Activated naive CD8-positive, alpha-beta T cell (primary cell): ENCODE results near the gene TPK1.
"Not testable (repeated sequence)": the region's sequence is repeated elsewhere in the genome, so short reads cannot be mapped to it uniquely, and the experiment has no call there.

ENCODE experiments used
- H3K27ac Mint-ChIP-seq: one replicate; pipeline ENCODE4 v1.8.0; 2021; ENCODE audit warnings: mixed read lengths
- H3K27me3 Mint-ChIP-seq: one replicate; pipeline ENCODE4 v1.8.0; 2021; ENCODE audit warnings: mixed read lengths
- H3K36me3 Mint-ChIP-seq: one replicate; pipeline ENCODE4 v1.8.0; 2021; ENCODE audit warnings: mixed read lengths
- H3K4me1 Mint-ChIP-seq: one replicate; pipeline ENCODE4 v1.8.0; 2021; ENCODE audit warnings: low read depth, mixed read lengths
- H3K4me3 Mint-ChIP-seq: one replicate; pipeline ENCODE4 v1.8.0; 2021; ENCODE audit warnings: mild to moderate bottlenecking, mixed read lengths
- H3K9me3 Mint-ChIP-seq: one replicate; pipeline ENCODE4 v1.8.0; 2021; ENCODE audit warnings: low read depth, mixed read lengths

The TPK1 gene

DNA sequence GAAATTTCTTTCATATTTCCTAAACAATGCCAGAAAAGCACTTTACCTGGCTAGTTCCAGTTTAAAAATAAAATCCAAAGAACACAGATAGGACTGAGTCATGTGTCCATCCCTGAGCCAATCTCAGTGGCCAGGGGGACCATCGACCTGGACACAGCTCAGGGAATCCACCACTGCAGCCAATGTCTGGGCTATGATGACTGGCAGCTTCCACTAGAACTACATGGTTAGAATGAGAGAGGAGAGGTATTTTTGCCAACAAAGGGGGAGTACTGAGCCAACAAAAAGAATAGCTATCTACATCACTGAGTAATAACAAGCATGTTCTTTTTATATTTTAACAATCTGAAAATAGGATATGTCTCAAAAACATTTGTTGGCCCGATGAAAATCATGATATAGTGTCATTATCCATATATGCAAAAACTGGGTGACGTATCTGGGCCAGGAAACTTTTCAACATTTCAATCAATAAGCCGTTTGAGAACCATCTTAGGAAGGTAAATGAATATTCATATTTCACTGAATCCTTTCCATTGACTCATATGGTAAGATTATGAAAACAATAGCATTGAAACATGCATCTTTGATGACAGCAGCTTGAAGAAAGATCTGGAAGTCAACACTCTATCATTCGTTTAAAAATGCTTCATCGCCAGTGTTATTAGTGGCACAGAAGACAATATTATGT is 104.0 kb downstream of the TPK1 start:
- Mint-ChIP-seq H3K27ac (no peak overlapping the region), H3K4me1 (no peaks in the 10 kb centered on the region), H3K27me3 (no peaks in the 10 kb centered on the region), H3K4me3 (no peak overlapping the region), H3K9me3 (peaks cover 3% of the 10 kb centered on the region), H3K36me3 (peaks cover 13% of the 10 kb centered on the region)

DNA sequence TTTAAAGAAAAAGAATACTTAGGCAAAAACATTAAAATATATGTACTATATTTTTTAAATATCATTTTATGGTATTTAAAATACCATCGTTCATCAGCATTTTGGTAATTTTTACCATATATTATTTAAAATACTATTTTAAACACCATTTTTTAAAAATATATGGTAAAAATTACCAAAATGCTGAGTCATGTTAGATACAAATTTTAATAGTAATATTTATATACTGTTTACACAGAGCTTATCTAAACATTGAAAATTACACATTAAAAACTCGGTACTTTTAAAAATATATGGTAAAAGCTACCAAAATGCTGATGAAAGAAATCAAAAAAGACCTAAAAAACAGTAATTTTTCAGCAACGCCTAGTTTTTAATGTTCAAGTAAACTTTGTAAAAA is 105.6 kb downstream of the TPK1 start:
- Mint-ChIP-seq H3K36me3 (peaks cover 13% of the 10 kb centered on the region), H3K27ac (no peak overlapping the region), H3K27me3 (no peaks in the 10 kb centered on the region), H3K9me3 (peaks cover 3% of the 10 kb centered on the region), H3K4me1 (no peaks in the 10 kb centered on the region), H3K4me3 (no peak overlapping the region)

DNA sequence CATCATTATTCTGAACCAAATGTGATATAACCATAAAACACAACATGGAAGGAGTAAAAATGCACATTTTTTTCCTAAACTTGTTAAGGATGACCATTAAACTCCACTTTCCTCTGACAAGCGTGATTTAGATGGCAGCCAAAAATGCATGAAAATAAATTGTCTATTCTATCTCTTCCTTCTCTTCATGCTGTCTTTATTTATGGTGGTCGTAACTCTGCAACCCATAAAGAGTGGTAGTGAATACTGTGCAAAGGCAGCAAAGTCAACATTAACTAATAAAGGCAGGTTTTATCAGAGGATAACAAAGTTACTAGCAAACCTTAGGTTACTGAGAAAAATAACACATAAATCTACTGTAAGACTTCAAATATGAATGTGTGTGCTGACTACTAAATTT is 106.6 kb downstream of the TPK1 start:
- H3K4me3 Mint-ChIP-seq: no peak overlapping the region
- no peaks in the 10 kb centered on the region for H3K4me1 Mint-ChIP-seq
- no peak overlapping the region for H3K27ac Mint-ChIP-seq
- peaks cover 3% of the 10 kb centered on the region for H3K9me3 Mint-ChIP-seq
- H3K36me3 Mint-ChIP-seq: peaks cover 13% of the 10 kb centered on the region
- H3K27me3 Mint-ChIP-seq: no peaks in the 10 kb centered on the region

DNA sequence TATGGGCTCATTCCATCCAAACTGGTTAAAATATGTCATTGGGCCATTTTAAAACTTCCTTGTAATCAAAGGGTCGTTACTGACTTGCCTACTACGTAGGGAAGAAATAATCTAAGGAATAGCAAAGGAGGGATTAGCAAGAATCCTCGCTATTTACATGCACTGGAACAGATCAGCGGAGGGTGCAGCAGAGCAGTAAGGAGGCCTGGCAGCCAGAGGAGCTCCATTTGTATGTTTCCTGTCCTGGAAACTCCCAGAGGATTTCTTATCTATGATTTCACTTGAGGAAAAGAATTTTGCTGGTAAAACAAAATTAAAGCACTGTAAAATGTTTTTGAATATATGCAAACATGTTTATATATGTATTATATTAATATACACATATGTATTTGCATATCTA is 107.3 kb downstream of the TPK1 start:
- Mint-ChIP-seq H3K27me3 (no peaks in the 10 kb centered on the region), H3K36me3 (peaks cover 13% of the 10 kb centered on the region), H3K9me3 (peaks cover 3% of the 10 kb centered on the region), H3K27ac (no peak overlapping the region), H3K4me3 (no peak overlapping the region), H3K4me1 (no peaks in the 10 kb centered on the region)

DNA sequence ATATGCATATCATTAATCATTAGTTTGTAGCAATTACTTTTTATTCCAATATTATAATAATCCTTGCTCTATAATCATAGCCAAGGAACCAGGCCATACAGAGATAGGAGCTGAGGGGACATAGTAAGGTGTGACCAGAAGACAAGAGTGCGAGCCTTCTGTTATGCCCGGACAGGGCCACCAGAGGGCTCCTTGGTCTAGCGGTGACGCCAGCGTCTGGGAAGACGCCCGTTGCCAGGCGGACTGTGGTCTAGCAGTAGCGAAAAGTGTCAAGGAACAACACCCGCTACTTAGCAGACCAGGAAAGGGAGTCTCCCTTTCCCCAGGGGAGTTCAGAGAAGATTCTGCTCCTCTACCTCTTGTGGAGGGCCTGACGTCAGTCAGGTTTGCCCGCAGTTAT is 109.0 kb downstream of the TPK1 start:
- peaks cover 15% of the 10 kb centered on the region for H3K36me3 Mint-ChIP-seq
- H3K4me3 Mint-ChIP-seq, H3K4me1 Mint-ChIP-seq, H3K27ac Mint-ChIP-seq, H3K27me3 Mint-ChIP-seq, H3K9me3 Mint-ChIP-seq: not testable (repeated sequence)

DNA sequence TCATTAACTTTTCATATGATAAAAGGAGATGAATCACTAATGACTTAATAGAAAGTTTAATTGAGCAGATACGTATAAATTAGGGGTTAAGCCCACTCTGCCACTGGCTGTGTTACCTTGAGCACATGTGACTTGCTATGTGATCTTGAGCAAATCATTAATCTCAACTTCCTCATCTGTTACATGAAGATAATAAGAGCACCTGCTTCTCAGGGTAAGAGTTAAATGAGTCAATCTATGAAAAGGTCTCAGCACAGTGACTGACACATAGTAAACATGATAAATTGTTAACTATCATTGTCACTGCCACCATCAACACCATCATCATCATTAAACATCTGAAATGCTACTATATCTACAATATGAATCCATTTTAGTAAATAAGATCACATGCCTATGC is 110.8 kb downstream of the TPK1 start:
- Mint-ChIP-seq H3K4me3 (no peak overlapping the region), H3K36me3 (peaks cover 20% of the 10 kb centered on the region), H3K27ac (no peak overlapping the region), H3K27me3 (no peaks in the 10 kb centered on the region), H3K9me3 (peaks cover 3% of the 10 kb centered on the region), H3K4me1 (peaks cover 3% of the 10 kb centered on the region)

DNA sequence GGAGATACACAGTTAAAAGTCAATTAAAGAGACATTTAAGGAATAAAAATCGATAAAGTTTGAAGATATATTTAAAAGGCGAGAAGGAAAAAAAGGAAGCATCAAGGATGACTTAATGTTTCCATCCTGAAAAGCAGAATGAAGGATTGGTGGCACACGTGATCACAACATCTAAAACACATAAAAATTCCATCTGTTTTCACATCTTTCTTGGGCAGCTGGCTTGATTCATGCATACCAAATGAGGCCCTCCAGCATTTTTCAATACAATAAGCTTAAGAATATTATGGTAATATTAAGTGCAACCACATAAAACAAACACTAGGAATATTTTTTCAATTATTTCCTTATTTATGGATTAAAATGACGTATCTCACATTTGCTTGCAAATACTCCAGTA is 112.6 kb downstream of the TPK1 start:
- Mint-ChIP-seq H3K4me3 (no peak overlapping the region), H3K27me3 (no peaks in the 10 kb centered on the region), H3K36me3 (peaks cover 28% of the 10 kb centered on the region), H3K9me3 (peaks cover 12% of the 10 kb centered on the region), H3K27ac (no peak overlapping the region), H3K4me1 (peaks cover 3% of the 10 kb centered on the region)

DNA sequence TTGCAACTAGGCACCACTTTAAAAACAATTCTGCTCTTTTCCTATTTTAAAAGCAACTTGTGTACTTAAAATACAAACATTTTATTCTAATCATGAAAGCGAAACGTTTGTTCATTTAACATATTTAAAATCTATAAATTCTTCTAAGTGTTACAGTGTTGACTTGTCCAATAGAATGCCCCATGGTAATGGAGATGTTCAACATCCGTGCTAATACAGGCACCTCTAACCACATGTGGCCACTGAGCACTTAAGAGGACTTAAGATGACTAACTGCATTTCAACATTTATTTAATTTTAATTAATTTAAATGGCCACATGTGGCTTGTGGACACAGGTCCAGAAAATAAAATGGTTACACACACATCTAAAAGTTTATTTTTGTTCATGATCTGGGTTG is 115.1 kb downstream of the TPK1 start:
- Mint-ChIP-seq H3K9me3 (peaks cover 11% of the 10 kb centered on the region), H3K4me1 (peaks cover 3% of the 10 kb centered on the region), H3K27me3 (no peaks in the 10 kb centered on the region), H3K36me3 (peaks cover 26% of the 10 kb centered on the region), H3K27ac (no peak overlapping the region), H3K4me3 (no peak overlapping the region)

DNA sequence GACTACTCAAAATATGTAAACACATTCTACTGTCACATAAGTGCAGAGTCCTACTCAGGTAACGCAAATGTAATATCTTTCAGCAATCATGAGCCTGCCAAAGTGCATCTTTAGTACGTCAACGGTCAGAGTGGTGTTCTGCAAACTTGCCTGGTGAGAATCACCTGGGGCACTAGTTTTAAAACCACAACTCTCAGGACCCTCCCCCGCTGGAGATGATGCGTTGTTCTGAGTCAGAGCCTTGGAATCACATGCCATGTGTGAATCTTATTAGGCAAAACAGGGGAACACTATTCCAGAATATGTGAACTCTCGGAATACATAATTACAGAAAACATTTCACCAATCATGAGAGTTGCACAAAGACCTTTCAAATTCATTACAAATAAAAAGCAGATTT is 115.7 kb downstream of the TPK1 start:
- no peak overlapping the region for H3K4me3 Mint-ChIP-seq
- H3K9me3 Mint-ChIP-seq: peaks cover 11% of the 10 kb centered on the region
- H3K36me3 Mint-ChIP-seq: peaks cover 28% of the 10 kb centered on the region
- no peak overlapping the region for H3K27ac Mint-ChIP-seq
- H3K4me1 Mint-ChIP-seq: peaks cover 3% of the 10 kb centered on the region
- no peaks in the 10 kb centered on the region for H3K27me3 Mint-ChIP-seq

DNA sequence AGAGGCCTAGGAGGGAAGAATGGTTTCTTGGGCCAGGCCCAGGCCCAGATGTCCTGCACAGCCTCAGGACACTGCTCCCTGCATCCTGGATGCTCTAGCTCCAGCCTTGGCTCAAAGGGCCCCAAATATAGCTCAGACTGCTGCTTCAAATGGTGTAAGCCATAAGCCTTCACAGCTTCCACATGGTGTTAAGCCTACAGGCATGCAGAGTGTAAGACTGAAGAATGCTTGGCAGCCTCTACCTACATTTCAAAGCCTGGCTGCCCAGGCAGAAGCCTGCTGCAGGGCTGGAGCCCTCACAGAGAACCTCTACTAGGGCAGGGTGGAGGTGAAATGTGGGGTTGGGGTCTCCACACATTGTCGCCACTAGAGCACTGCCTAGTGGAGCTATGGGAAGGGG is 118.1 kb downstream of the TPK1 start:
- Mint-ChIP-seq H3K9me3 (peaks cover 11% of the 10 kb centered on the region), H3K27ac (no peak overlapping the region), H3K27me3 (no peaks in the 10 kb centered on the region), H3K4me3 (no peak overlapping the region), H3K4me1 (peaks cover 13% of the 10 kb centered on the region), H3K36me3 (peaks cover 28% of the 10 kb centered on the region)

DNA sequence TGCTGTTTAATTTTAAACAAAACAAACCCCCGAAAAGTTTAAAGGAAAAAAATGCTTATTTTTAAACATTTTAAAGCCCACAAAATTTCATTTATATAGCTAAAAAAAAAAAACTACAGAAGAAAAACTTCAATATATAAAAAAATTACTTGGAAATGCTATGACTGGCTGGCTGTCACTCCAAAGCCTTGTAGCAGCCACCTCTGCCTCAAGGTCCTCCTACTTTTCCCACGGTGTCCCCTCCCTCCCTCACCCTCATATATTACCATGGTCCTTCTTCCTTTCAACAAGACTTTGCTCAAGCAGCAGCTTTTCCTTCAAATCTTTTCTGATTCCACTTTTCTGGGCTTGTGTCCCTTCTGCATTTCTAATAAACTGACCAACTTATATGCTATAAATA is 122.0 kb downstream of the TPK1 start:
- Mint-ChIP-seq H3K27ac (no peak overlapping the region), H3K4me1 (peaks cover 18% of the 10 kb centered on the region), H3K4me3 (no peak overlapping the region), H3K9me3 (peaks cover 7% of the 10 kb centered on the region), H3K27me3 (no peaks in the 10 kb centered on the region), H3K36me3 (peaks cover 20% of the 10 kb centered on the region)

DNA sequence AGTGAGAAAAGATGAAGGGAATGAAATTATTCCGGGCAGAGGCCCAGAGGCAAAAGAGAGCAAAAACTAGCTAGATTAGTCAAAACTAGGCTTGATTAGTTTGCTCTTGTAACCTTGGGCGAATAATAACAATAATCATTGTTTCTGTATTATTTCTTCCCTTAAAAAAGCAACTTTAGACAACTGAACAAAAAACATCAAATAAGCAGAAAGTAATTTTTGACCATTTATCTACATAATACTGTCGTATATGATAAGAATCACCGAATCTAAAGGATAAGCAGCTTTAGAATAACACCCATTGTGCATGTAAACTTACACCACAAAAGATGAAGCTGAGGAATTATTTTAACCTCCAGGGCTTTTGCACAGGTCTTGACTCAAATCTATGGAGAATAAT is 125.1 kb downstream of the TPK1 start:
- H3K4me1 Mint-ChIP-seq: peaks cover 18% of the 10 kb centered on the region
- H3K27me3 Mint-ChIP-seq: no peaks in the 10 kb centered on the region
- no peaks in the 10 kb centered on the region for H3K9me3 Mint-ChIP-seq
- no peak overlapping the region for H3K27ac Mint-ChIP-seq
- H3K36me3 Mint-ChIP-seq: peaks cover 23% of the 10 kb centered on the region
- no peak overlapping the region for H3K4me3 Mint-ChIP-seq

DNA sequence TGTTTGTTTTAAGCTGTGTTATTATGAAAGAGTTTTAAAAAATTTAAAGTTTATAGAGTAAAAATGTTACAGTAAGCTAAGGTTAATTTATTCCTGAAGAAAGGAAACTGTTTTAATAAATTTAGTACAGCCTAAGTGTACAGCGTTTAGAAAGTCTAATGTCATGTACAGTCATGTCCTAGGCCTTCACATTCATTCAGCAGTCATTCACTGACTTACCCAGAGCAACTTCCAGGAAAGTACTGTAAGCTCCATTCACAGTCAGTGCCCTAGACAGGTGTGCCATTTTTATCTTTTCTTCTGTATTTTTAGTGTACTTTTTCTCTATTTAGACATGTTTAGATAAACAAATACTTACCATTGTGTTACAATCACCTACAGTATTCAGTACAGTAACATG is 126.8 kb downstream of the TPK1 start:
- peaks cover 33% of the 10 kb centered on the region for H3K36me3 Mint-ChIP-seq
- no peak overlapping the region for H3K27ac Mint-ChIP-seq
- H3K4me3 Mint-ChIP-seq: no peak overlapping the region
- H3K4me1 Mint-ChIP-seq: peaks cover 11% of the 10 kb centered on the region
- no peaks in the 10 kb centered on the region for H3K27me3 Mint-ChIP-seq
- H3K9me3 Mint-ChIP-seq: no peaks in the 10 kb centered on the region

DNA sequence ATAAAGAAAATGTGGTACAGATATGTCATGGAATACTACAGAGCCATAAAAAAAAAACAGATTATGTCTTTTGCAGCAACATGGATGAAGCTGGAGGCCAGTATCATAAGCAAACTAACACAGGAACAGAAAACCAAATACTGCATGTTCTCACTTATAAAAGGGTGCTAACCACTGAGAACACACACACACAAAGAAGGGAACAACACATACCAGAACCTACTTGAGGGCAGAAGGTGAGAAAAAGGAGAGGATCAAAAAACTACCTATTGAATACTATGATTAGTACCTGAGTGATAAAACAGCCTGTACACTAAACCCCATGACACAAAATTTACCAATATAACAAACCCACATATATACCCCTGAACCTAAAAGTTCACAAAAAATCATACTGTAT is 144.6 kb downstream of the TPK1 start:
- Mint-ChIP-seq H3K4me3 (no peak overlapping the region), H3K27me3 (no peaks in the 10 kb centered on the region), H3K4me1 (no peaks in the 10 kb centered on the region), H3K9me3 (no peaks in the 10 kb centered on the region), H3K27ac (no peak overlapping the region), H3K36me3 (peaks cover 12% of the 10 kb centered on the region)

DNA sequence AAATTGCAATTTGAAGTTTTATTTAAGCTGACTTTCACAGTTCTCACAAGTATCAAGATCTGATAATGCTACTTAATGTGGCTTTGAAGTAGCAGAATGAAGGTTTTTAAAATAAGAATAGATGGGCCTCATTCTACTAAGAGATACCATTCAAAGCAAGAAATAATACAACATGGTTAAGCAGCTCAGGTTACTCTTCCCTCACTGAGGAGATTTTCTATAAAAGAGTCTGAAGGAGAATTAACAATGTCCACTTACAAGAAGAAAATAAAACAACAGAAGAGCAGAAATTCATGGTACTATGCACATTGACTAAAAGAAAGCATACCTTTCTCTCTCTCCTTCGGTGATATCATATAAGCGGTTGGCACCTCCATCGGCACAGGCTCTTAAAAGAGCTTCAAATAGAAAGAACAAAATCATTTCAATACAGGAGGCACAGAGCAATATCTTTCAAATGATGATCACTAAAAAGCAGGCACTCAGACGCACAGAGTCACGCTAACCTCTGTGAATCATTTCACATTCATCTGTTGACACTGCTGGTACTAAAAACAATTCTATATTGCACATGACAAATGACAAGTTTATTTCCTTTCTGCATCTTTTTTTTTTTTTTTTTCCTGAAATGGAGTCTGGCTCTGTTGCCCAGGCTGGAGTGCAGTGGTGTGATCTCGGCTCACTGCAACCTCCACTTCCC is 153.1 kb downstream of the TPK1 start:
- Mint-ChIP-seq H3K27me3 (no peaks in the 10 kb centered on the region), H3K36me3 (peaks cover 17% of the 10 kb centered on the region), H3K27ac (no peak overlapping the region), H3K4me3 (no peak overlapping the region), H3K9me3 (no peaks in the 10 kb centered on the region), H3K4me1 (no peaks in the 10 kb centered on the region)

DNA sequence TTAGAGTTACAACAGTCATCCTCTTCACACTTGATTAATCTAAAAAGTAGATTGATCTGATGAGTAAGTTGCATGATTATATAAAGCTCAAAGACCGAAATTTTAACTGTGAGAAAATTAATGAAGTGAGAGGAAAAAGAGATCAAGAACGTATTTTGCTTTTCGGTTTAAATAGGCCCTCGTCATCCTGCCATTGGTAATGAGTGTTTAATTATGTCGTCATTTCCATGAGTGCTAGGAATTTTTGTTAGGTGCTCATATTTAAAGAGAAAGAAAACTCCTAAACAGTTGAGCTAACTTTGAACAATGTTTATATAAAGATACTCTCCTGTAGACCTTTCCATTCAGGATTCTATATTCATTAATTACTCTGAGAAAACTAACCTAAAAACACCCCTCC is 159.4 kb downstream of the TPK1 start:
- Mint-ChIP-seq H3K27me3 (no peaks in the 10 kb centered on the region), H3K9me3 (no peaks in the 10 kb centered on the region), H3K27ac (no peak overlapping the region), H3K4me3 (no peak overlapping the region), H3K4me1 (no peaks in the 10 kb centered on the region), H3K36me3 (peaks cover 24% of the 10 kb centered on the region)
